PFSK-1 (cell line): ENCODE measurements around the gene ALDH4A1.

Source experiments
- FOXP2 ChIP-seq: optimal IDR thresholded peaks from 2 replicates; pipeline ENCODE3; 2011; ENCODE audit warnings: borderline replicate concordance, control low read depth, inconsistent platforms; ENCODE audit not compliant: insufficient read depth; ENCODE audit errors: extremely low read length, extremely low read depth
- POLR2AphosphoS5 ChIP-seq: IDR thresholded peaks from 2 replicates; pipeline ENCODE4 v1.6.1; 2012; ENCODE audit warnings: low read depth, mild to moderate bottlenecking, control low read depth, low read length, moderate library complexity
- REST ChIP-seq, 2 experiments: IDR thresholded peaks; 2 replicates each; pipeline versions ENCODE4 v1.6.1 to v1.8.0; 2011 to 2012; ENCODE audit warnings: low read depth in 2 of 2, low read length in 2 of 2, control low read depth in 1 of 2, inconsistent platforms in 1 of 2, mild to moderate bottlenecking in 1 of 2, moderate library complexity in 1 of 2; ENCODE audit not compliant: insufficient read depth in 1 of 2
- SIN3A ChIP-seq: IDR thresholded peaks from 2 replicates; pipeline ENCODE4 v1.6.1; 2012; ENCODE audit warnings: mild to moderate bottlenecking, low read length, moderate library complexity, borderline replicate concordance; ENCODE audit not compliant: insufficient read depth
- TAF1 ChIP-seq: IDR thresholded peaks from 2 replicates; pipeline ENCODE4 v1.6.1; 2012; ENCODE audit warnings: low read length, control low read depth, borderline replicate concordance; ENCODE audit not compliant: insufficient read depth

The ALDH4A1 gene

GRCh38 chr1:18943162-18943561 is 40.8 kb upstream of the ALDH4A1 start:
- no peak for TF ChIP-seq POLR2AphosphoS5
- TF ChIP-seq REST (IDR thresholded peaks at IDR 0.05; ENCODE audit: insufficient read depth in 1 of 2, low read depth in 2 of 2, low read length in 2 of 2) = no peak
- no peak for TF ChIP-seq TAF1
- no peak for TF ChIP-seq FOXP2
- TF ChIP-seq SIN3A = no peak

GRCh38 chr1:18942340-18942739 is 40.0 kb upstream of the ALDH4A1 start:
- no peak for TF ChIP-seq REST (IDR thresholded peaks at IDR 0.05; ENCODE audit: insufficient read depth in 1 of 2, low read depth in 2 of 2, low read length in 2 of 2)
- TF ChIP-seq SIN3A = no peak
- TF ChIP-seq TAF1 = no peak
- no peak for TF ChIP-seq FOXP2
- no peak for TF ChIP-seq POLR2AphosphoS5

- TF ChIP-seq REST (IDR thresholded peaks at IDR 0.05; ENCODE audit: insufficient read depth in 1 of 2, low read depth in 2 of 2, low read length in 2 of 2) = no peak
Measured at GRCh38 chr1:18941221-18942141, 39.1 kb upstream of the ALDH4A1 start.

GRCh38 chr1:18940303-18941020 is 38.1 kb upstream of the ALDH4A1 start:
- TF ChIP-seq REST (IDR thresholded peaks at IDR 0.05; ENCODE audit: insufficient read depth in 1 of 2, low read depth in 2 of 2, low read length in 2 of 2) (no peak), SIN3A (no peak), POLR2AphosphoS5 (no peak), TAF1 (no peak), FOXP2 (no peak)
